Tibial nerve (tissue), 4 donors: Measurements from ENCODE around the gene ISG20L2. TPM values are rescaled to one million over a fixed set of nuclear protein-coding genes. Genes with fewer than 3 reads are reported as not detected.

Experiments
- DNase-seq, 2 donors: peaks; one replicate each; pipeline ENCODE4 v3.0.0-alpha.2; 2019; ENCODE audit warnings: low spot score in 2 of 2
- H3K27ac ChIP-seq, 4 donors: fragments of 200-600 bp; sonication (generic) in 3 of 4; one replicate each; pipeline ENCODE4 v1.5.1; 2017 to 2019; ENCODE audit warnings: mild to moderate bottlenecking in 1 of 4
- H3K27me3 ChIP-seq, 2 donors: fragments of 200-600 bp; sonication (generic) in 1 of 2; one replicate each; pipeline versions ENCODE4 v1.5.1 to v1.6.0; 2017 to 2019
- H3K36me3 ChIP-seq, 3 donors: fragments of 200-600 bp; sonication (generic); one replicate each; pipeline ENCODE4 v1.5.1; 2018 to 2019
- H3K4me1 ChIP-seq, 4 donors: fragments of 200-600 bp; sonication (generic) in 3 of 4; one replicate each; pipeline ENCODE4 v1.5.1; 2017 to 2019
- H3K4me3 ChIP-seq, 4 donors: fragments of 200-600 bp; sonication (generic) in 3 of 4; one replicate each; pipeline ENCODE4 v1.5.1; 2017 to 2019; ENCODE audit warnings: mild to moderate bottlenecking in 1 of 4, moderate library complexity in 1 of 4
- H3K9me3 ChIP-seq, 4 donors: fragments of 200-600 bp; sonication (generic) in 3 of 4; one replicate each; pipeline ENCODE4 v1.5.1; 2017 to 2019
- EP300 ChIP-seq, 2 donors: sonication (generic); formaldehyde crosslinking; IDR thresholded peaks; one replicate each; pipeline ENCODE4 v1.6.1; 2017; ENCODE audit warnings: antibody characterized with exemption in 2 of 2, mild to moderate bottlenecking in 1 of 2
- POLR2A ChIP-seq, 2 donors: fragments of 450-650 bp; IDR thresholded peaks; one replicate each; pipeline ENCODE4 v1.6.1; 2017; ENCODE audit warnings: antibody characterized with exemption in 2 of 2, mild to moderate bottlenecking in 2 of 2, moderate library complexity in 2 of 2
- WGBS, 2 donors: methylation state at CpG; one replicate each; pipeline ENCODE4 v1.1.5; 2018; 5-methylcytosine and 5-hydroxymethylcytosine counted together
- total RNA-seq, 4 donors: library from RNA; depleted of rRNA; stranded (reverse); fragments of >200 nt; gene quantifications; one replicate each; pipeline ENCODE4 v1.1.0, GENCODE V29; 2016
- TF ChIP-seq, protein P1 (sequence below), 5 experiments: fragments of 200-600 bp in 3 of 5; fragments of 450-650 bp in 2 of 5; sonication (generic) in 3 of 5; IDR thresholded peaks; one replicate each; pipeline ENCODE4 v1.5.1; 2016 to 2019; ENCODE audit warnings: antibody characterized with exemption in 5 of 5, mild to moderate bottlenecking in 3 of 5, moderate library complexity in 2 of 5

ISG20L2 gene
- total RNA-seq, 4 donors from 2014 or later = 10.1 to 24.9 (median 18.6) TPM

DNA sequence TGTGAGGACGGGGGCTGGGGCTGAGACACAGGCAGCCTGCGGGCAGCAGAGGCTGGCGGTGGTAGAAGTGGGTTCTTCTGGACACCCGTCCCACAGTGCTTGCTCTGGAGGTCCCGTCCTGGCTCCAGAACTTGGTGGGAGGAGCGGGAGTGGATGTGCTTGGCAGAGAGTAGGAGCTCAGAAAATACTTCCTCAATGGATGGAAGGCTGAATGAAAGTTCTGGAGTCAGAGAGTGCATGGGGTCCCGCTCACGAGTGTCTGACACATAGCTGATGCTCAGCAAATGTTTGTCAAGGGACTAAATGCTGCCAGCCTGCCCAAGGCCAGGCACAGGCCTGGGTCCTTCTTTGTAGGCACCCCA is 37.9 kb downstream of the ISG20L2 start:
- Histone ChIP-seq H3K4me3 (no peak overlapping the region), H3K9me3 (no peaks in the 10 kb centered on the region), H3K27ac (no peak overlapping the region), H3K4me1 (peaks cover 0 to 41% (median 18%) of the 10 kb centered on the region in 4 donors), H3K36me3 (no peaks in the 10 kb centered on the region), H3K27me3 (peaks cover 0 to 45% of the 10 kb centered on the region in 2 donors)
- no peak for DNase-seq
- TF ChIP-seq POLR2A (IDR thresholded peaks at IDR 0.05) (no peak), EP300 (IDR thresholded peaks at IDR 0.05) (no peak)
- TF ChIP-seq, protein P1, sequence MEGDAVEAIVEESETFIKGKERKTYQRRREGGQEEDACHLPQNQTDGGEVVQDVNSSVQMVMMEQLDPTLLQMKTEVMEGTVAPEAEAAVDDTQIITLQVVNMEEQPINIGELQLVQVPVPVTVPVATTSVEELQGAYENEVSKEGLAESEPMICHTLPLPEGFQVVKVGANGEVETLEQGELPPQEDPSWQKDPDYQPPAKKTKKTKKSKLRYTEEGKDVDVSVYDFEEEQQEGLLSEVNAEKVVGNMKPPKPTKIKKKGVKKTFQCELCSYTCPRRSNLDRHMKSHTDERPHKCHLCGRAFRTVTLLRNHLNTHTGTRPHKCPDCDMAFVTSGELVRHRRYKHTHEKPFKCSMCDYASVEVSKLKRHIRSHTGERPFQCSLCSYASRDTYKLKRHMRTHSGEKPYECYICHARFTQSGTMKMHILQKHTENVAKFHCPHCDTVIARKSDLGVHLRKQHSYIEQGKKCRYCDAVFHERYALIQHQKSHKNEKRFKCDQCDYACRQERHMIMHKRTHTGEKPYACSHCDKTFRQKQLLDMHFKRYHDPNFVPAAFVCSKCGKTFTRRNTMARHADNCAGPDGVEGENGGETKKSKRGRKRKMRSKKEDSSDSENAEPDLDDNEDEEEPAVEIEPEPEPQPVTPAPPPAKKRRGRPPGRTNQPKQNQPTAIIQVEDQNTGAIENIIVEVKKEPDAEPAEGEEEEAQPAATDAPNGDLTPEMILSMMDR (IDR thresholded peaks at IDR 0.05) = no peak
- 47 to 49% methylated on average over 8 of the region's 8 CpGs for WGBS, 2 donors

DNA sequence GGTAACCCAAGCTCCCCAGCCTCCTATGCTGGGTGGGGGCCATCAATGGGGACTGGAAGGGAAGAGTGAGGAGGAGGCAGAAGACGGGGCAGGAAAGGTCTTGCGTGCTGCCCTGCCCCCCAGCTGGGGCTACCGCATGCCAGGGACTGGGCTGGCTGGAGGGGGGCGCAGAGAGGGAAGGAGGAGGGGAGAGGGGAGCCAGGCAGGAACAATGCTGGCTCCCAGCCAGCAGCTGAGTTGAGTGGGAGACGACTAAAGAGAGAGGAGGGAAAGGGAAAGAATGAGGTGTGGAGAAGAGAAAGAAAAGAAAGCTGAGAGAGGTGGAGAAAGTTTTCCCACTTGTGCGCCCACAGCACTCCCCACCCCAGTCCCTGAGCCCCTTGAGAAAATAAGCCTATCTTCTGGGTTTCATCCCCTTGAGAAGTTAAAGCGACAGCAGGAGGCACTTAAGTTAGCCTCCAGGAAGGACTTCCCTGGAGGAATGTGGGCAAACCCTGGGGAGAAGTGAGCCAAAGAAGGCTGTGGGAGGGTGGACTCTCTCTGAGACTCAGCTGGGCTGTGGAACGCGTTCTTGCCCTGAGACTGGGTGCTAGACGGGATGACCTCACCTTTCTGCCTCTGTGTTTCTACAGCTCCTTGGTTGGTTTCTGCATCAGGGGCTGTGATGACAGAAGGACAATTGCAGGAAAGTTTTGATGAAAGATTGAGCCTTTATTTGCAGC is 38.5 kb downstream of the ISG20L2 start:
- 9 to 16% methylated on average over 10 of the region's 10 CpGs for WGBS, 2 donors
- DNase-seq = no peak
- Histone ChIP-seq H3K36me3 (no peaks in the 10 kb centered on the region), H3K9me3 (no peaks in the 10 kb centered on the region), H3K4me3 (no peak overlapping the region), H3K27ac (no peak overlapping the region), H3K27me3 (peaks cover 0 to 45% of the 10 kb centered on the region in 2 donors), H3K4me1 (peaks cover 0 to 41% (median 18%) of the 10 kb centered on the region in 4 donors)
- TF ChIP-seq, protein P1 (IDR thresholded peaks at IDR 0.05) = no peak
- TF ChIP-seq POLR2A (IDR thresholded peaks at IDR 0.05) = no peak
- TF ChIP-seq EP300 (IDR thresholded peaks at IDR 0.05) = no peak

DNA sequence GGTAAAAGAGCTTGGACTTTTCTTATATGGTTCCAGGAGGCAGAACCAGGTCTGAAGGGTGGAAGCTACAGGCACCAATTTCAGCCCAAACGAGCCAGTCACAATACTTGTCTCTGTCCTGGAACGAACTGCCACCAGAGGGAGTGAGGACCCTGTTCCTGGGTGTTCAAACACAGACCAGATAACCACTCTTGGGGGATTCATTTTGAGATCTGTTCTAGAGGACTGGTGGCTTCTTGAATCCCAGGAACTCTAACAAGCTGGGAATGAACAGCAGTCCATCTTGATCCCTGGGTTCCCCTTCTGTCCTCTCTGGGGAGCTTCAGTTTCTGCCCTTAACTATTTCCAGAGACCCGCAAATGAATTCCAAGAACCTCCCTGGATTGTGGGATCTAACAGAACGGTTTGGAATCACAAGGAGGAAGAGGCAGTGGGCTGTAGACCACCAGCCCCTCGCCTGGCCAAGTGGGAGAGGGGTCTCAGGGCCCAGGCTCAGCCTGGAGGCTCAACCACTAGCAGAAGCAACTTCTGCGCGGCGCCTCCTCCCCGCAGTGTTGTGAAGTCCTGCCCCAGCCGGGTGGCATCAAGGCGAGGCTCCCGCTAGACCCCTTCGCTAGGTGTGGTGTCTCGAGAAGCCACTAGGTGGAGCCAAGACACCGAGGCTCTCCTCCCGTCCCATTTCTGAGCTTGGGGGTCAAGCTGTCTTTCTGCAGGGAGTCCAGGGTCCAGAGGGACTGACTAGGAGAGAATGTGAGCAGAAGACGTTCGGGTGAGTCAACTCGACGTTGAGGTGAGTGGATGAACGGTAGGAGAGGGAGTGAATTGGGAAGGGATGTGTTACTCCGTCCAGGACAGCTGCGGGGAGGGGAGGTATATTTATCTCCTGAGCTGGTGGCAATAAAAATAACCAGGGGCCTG is 39.3 kb downstream of the ISG20L2 start:
- Histone ChIP-seq H3K27me3 (peaks cover 0 to 45% of the 10 kb centered on the region in 2 donors), H3K27ac (no peak overlapping the region), H3K36me3 (no peaks in the 10 kb centered on the region), H3K4me1 (peaks cover 0 to 41% (median 18%) of the 10 kb centered on the region in 4 donors), H3K4me3 (peak overlapping the region in 1 of 4 donors; percentile 22), H3K9me3 (no peaks in the 10 kb centered on the region)
- DNase-seq = peak; percentile 61 to 82
- 0% methylated on average over 14 to 23 of the region's 23 CpGs for WGBS, 2 donors
- TF ChIP-seq EP300 (IDR thresholded peaks at IDR 0.05) = peak in 1 of 2 donors; percentile 20
- no peak for TF ChIP-seq POLR2A (IDR thresholded peaks at IDR 0.05)
- TF ChIP-seq, protein P1 (IDR thresholded peaks at IDR 0.05) = peak; percentile 81 to 96 (median 91)

DNA sequence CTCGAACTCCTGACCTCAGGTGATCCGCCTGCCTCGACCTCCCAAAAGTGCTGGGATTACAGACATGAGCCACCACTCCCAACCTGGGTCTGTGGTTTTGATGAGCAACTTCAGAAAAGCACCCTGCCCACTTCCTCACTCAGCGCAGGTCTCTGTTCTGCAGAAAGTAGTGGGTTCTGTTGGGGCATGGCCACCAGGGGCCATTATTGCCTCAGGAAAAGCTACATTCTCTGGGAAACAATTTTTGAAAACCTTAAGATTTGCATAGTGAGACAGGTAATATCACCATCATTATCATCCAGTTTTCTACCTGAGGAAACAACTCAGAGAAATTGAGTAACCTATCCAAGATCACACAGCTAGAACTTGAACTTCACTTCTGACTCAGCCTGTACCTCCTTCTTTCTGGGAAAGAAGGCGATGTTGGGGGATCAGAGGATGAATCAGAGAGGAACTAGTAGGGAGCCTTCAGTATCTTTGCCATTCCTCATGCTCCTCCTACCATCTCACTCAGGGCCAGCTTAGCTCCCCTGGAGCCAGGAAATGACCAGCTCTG is 44.3 kb downstream of the ISG20L2 start:
- 77 to 88% methylated on average over 5 of the region's 5 CpGs for whole genome bisulfite sequencing, 2 donors

More for the DNA sequence above, 44.3 kb downstream of the ISG20L2 start:
- TF ChIP-seq POLR2A (IDR thresholded peaks at IDR 0.05) = no peak
- TF ChIP-seq, protein P1 (IDR thresholded peaks at IDR 0.05) = no peak
- TF ChIP-seq EP300 (IDR thresholded peaks at IDR 0.05) = no peak
- H3K9me3 ChIP-seq = no peaks in the 10 kb centered on the region
- H3K4me1 ChIP-seq = peaks cover 0 to 3% (median under 1%) of the 10 kb centered on the region in 4 donors
- H3K27me3 ChIP-seq = no peaks in the 10 kb centered on the region
- no peaks in the 10 kb centered on the region for H3K36me3 ChIP-seq
- no peak overlapping the region for H3K27ac ChIP-seq
- DNase-seq = no peak
- H3K4me3 ChIP-seq = no peak overlapping the region
